OCI-LY1 (cell line): ENCODE results near the gene MR1.
A peak's percentile ranks its signal among the peaks of the same experiment; 100 is the strongest.

ENCODE experiments used
- H2AFZ ChIP-seq: fragments of 200-600 bp; sonication (generic), shearing (Covaris generic); 2 replicates; pipeline ENCODE4 v1.6.0; 2014; ENCODE audit warnings: antibody characterized with exemption, mild to moderate bottlenecking, low read length
- H3F3A ChIP-seq: fragments of 200-600 bp; sonication (generic), shearing (Covaris generic); 2 replicates; pipeline ENCODE4 v1.6.0; 2014; ENCODE audit warnings: mild to moderate bottlenecking, antibody characterized with exemption, low read length, moderate library complexity; ENCODE audit not compliant: insufficient read depth
- H3K27ac ChIP-seq: fragments of 200-600 bp; sonication (generic); 2 replicates; pipeline ENCODE4 v1.5.1; 2014; ENCODE audit warnings: low read length, mixed run types, mild to moderate bottlenecking, low read depth; ENCODE audit not compliant: poor library complexity, severe bottlenecking
- H3K27me3 ChIP-seq: fragments of 200-600 bp; sonication (generic); 2 replicates; pipeline ENCODE4 v1.6.0; 2014; ENCODE audit warnings: antibody characterized with exemption, mild to moderate bottlenecking, low read length, moderate library complexity; ENCODE audit not compliant: insufficient read depth
- H3K36me3 ChIP-seq: fragments of 200-600 bp; sonication (generic); 2 replicates; pipeline ENCODE4 v1.6.1; 2014; ENCODE audit warnings: mild to moderate bottlenecking, antibody characterized with exemption, low read length, moderate library complexity, mixed read lengths; ENCODE audit not compliant: insufficient read depth
- H3K4me1 ChIP-seq: fragments of 200-600 bp; sonication (generic); 2 replicates; pipeline ENCODE4 v1.5.1; 2014; ENCODE audit warnings: mild to moderate bottlenecking, low read length, moderate library complexity; ENCODE audit not compliant: insufficient read depth, severe bottlenecking
- H3K4me2 ChIP-seq: fragments of 200-600 bp; sonication (generic), shearing (Covaris generic); 2 replicates; pipeline ENCODE4 v1.6.1; 2014; ENCODE audit warnings: low read length
- H3K4me3 ChIP-seq: fragments of 200-600 bp; sonication (generic); 2 replicates; pipeline ENCODE4 v1.5.1; 2014; ENCODE audit warnings: low read length, low read depth, mild to moderate bottlenecking, mixed read lengths; ENCODE audit not compliant: poor library complexity, severe bottlenecking
- H3K79me2 ChIP-seq: fragments of 200-600 bp; shearing (Covaris generic); 2 replicates; pipeline ENCODE4 v1.6.1; 2016; ENCODE audit warnings: mixed run types, low read length, mixed read lengths; ENCODE audit not compliant: insufficient read depth
- H3K9ac ChIP-seq: fragments of 200-600 bp; sonication (generic), shearing (Covaris generic); 2 replicates; pipeline ENCODE4 v1.6.1; 2014; ENCODE audit warnings: mild to moderate bottlenecking, low read length, mixed read lengths
- H3K9me2 ChIP-seq: fragments of 200-600 bp; sonication (generic), shearing (Covaris generic); 2 replicates; pipeline ENCODE4 v1.6.1; 2014; ENCODE audit warnings: low read depth, mild to moderate bottlenecking, low read length, mixed read lengths
- H3K9me3 ChIP-seq: fragments of 200-600 bp; shearing (Covaris generic); 2 replicates; pipeline ENCODE4 v1.6.1; 2014; ENCODE audit warnings: low read length, mixed read lengths
- H4K20me1 ChIP-seq: fragments of 200-600 bp; sonication (generic), shearing (Covaris generic); 2 replicates; pipeline ENCODE4 v1.6.0; 2016; ENCODE audit warnings: mild to moderate bottlenecking, low read length; ENCODE audit not compliant: insufficient read depth
- EZH2 ChIP-seq: fragments of 200-600 bp; sonication (generic), shearing (Covaris generic); IDR thresholded peaks from 2 replicates; pipeline ENCODE4 v1.8.0; 2017; ENCODE audit warnings: borderline replicate concordance, mixed run types, mild to moderate bottlenecking, antibody characterized with exemption, low read length, moderate library complexity, mixed read lengths
- TF ChIP-seq, protein P1 (sequence below): fragments of 200-600 bp; sonication (generic), shearing (Covaris generic); IDR thresholded peaks from 2 replicates; pipeline ENCODE4 v1.5.1; 2017; ENCODE audit warnings: mild to moderate bottlenecking, antibody characterized with exemption, low read length, moderate library complexity, mixed read lengths

Gene MR1

DNA sequence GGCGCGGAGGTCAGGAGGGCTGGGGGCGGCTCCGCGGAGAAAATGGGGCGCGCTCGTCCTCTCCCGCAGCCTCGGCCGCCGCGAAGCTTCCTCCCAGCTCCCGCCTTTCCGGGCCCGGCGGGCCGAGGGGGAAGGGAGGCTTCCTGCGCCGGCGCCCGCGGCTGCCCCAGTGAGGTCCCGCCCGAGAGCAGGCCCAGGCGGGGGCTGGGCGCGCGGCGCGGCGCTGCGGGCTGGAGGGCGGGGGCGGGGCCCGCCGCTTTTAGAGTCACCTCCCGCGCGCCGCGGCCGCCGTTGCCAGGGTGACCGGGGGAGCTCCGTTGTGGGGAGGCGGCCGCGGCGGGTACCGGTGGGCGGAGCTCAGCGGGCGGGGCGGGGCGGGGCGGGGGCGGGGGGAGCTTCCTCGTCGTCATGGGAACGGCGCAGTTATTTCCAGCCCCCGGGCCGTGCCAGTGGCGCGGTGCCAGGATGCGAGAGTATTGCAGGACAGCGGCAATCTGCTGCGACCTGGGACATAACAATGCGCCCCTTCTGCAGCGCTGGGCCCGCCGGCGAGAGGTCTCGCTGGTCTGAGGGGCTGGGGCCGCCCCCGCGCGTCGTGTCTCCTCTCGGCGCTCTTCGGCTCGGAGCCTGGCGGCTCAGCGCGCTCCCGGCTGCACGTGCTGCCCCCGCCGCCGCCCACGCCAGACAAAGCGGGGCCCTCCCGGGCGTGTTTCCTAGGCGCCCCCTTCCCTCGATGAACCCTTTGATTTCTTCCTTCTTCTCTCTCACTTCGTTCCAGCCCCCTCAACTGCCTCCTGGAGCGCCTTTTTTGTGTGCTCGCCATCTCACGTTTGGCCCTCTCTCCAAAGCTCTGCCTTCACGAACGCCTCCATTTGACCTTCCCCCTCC is 71.6 kb downstream of the MR1 start:
- peak overlapping the region; percentile 63 for H3K9ac ChIP-seq
- no peak for TF ChIP-seq EZH2
- TF ChIP-seq, protein P1, sequence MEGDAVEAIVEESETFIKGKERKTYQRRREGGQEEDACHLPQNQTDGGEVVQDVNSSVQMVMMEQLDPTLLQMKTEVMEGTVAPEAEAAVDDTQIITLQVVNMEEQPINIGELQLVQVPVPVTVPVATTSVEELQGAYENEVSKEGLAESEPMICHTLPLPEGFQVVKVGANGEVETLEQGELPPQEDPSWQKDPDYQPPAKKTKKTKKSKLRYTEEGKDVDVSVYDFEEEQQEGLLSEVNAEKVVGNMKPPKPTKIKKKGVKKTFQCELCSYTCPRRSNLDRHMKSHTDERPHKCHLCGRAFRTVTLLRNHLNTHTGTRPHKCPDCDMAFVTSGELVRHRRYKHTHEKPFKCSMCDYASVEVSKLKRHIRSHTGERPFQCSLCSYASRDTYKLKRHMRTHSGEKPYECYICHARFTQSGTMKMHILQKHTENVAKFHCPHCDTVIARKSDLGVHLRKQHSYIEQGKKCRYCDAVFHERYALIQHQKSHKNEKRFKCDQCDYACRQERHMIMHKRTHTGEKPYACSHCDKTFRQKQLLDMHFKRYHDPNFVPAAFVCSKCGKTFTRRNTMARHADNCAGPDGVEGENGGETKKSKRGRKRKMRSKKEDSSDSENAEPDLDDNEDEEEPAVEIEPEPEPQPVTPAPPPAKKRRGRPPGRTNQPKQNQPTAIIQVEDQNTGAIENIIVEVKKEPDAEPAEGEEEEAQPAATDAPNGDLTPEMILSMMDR: no peak
- no peaks in the 10 kb centered on the region for H3K36me3 ChIP-seq
- no peak overlapping the region for H2AFZ ChIP-seq
- no peaks in the 10 kb centered on the region for H3K9me2 ChIP-seq
- peaks cover 13% of the 10 kb centered on the region; the same call in 1 of the 2 replicates for H3K27me3 ChIP-seq
- no peaks in the 10 kb centered on the region for H3F3A ChIP-seq
- H3K4me1 ChIP-seq: peaks cover 16% of the 10 kb centered on the region
- H3K4me3 ChIP-seq: peak overlapping the region; percentile 69
- no peaks in the 10 kb centered on the region for H3K9me3 ChIP-seq
- no peaks in the 10 kb centered on the region for H4K20me1 ChIP-seq
- H3K27ac ChIP-seq: no peak overlapping the region
- H3K79me2 ChIP-seq: no peaks in the 10 kb centered on the region
- peak overlapping the region; percentile 87 for H3K4me2 ChIP-seq

DNA sequence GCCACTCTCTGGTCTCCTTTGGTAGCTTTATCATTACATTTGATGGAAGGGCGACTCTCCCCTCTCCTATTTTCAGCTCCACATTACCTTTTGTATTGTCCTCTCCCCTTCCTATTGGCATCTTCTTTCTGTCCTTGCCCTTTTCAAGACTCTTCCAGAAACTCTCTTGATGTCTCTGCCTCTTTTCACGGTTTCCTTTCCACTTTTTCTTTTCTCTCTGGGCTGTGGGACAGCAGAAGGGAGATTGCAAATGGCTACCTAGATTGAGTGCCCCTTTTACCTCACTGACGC is 72.2 kb downstream of the MR1 start:
- Histone ChIP-seq H3K4me1 (peaks cover 16% of the 10 kb centered on the region), H3K36me3 (no peaks in the 10 kb centered on the region), H3K9ac (peak overlapping the region; percentile 11; the same call in 1 of the 2 replicates), H3K9me3 (no peaks in the 10 kb centered on the region), H3K4me2 (peak overlapping the region; percentile 73), H4K20me1 (no peaks in the 10 kb centered on the region), H3K9me2 (no peaks in the 10 kb centered on the region), H3K79me2 (no peaks in the 10 kb centered on the region), H2AFZ (no peak overlapping the region), H3K27me3 (peaks cover 10% of the 10 kb centered on the region; the same call in 1 of the 2 replicates), H3K4me3 (peak overlapping the region; percentile 57), H3K27ac (no peak overlapping the region), H3F3A (no peaks in the 10 kb centered on the region)
- no peak for TF ChIP-seq EZH2
- TF ChIP-seq, protein P1: no peak

DNA sequence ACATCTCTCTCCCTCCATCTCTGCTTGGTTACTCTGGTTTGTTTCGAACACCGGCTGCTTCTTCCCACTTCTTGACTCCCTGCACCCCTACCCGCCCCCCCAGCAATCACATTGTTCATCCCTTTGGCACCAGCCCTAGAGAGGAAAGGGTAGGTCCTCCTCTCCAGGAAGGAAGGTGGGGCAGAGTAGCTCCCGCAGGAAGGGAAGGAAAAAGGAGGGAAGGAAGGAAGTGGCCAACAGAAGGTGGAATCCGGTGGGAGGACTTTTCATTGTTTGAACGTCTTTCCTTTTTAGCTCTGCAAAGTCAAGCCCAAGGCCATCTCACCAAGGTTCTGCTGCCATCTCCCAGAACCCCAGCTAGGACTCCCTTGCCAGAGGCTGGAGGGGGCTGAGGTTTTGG is 72.7 kb downstream of the MR1 start:
- Histone ChIP-seq H3K9me2 (no peaks in the 10 kb centered on the region), H3K9me3 (no peaks in the 10 kb centered on the region), H3F3A (no peaks in the 10 kb centered on the region), H3K4me1 (peaks cover 16% of the 10 kb centered on the region), H4K20me1 (no peaks in the 10 kb centered on the region), H3K4me3 (no peak overlapping the region), H3K4me2 (no peak overlapping the region), H3K27ac (no peak overlapping the region), H2AFZ (no peak overlapping the region), H3K27me3 (peaks cover 9% of the 10 kb centered on the region; the same call in 1 of the 2 replicates), H3K9ac (no peak overlapping the region), H3K36me3 (no peaks in the 10 kb centered on the region), H3K79me2 (no peaks in the 10 kb centered on the region)
- TF ChIP-seq, protein P1: no peak
- TF ChIP-seq EZH2: no peak
